ENCODE results near the gene MAL. TPM values are rescaled to one million over a fixed set of nuclear protein-coding genes. Genes with fewer than 3 reads are reported as not detected.

MAL gene
- total and polyA plus RNA-seq, 2 experiments from 2014 or later: 0.24 to 0.31 TPM

DNA sequence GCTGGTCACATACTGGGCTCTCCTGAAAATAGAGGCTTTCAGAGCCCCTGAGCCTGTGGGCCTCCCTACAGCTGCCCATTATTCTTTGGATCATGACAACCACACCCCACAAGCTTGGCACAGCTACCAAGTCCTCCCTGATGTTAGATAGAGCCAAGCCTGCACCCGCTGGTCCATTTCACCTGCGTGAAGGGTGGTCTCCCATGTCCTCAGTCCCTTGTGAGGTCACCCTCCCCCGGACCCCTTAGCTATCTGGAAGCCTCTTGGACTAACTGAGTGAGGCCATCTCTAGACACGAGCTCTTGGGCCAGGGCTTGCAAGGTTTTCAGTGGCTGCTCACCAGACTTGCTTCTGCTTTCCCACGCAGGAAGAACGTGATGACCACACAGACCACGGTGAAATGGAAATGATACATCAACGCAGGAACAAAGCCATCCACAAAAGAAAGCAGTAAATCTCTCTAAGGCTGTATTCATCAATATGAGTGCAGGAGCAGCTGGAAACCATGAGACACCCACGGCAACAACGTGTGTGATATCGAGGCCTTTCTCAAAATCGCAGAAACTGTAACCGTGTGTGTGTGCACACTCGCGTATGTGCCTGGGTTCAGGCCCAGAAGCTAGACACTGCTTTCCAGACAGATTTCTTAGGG, 10.1 kb upstream of the MAL start (continued):
- TF ChIP-seq, protein P1, sequence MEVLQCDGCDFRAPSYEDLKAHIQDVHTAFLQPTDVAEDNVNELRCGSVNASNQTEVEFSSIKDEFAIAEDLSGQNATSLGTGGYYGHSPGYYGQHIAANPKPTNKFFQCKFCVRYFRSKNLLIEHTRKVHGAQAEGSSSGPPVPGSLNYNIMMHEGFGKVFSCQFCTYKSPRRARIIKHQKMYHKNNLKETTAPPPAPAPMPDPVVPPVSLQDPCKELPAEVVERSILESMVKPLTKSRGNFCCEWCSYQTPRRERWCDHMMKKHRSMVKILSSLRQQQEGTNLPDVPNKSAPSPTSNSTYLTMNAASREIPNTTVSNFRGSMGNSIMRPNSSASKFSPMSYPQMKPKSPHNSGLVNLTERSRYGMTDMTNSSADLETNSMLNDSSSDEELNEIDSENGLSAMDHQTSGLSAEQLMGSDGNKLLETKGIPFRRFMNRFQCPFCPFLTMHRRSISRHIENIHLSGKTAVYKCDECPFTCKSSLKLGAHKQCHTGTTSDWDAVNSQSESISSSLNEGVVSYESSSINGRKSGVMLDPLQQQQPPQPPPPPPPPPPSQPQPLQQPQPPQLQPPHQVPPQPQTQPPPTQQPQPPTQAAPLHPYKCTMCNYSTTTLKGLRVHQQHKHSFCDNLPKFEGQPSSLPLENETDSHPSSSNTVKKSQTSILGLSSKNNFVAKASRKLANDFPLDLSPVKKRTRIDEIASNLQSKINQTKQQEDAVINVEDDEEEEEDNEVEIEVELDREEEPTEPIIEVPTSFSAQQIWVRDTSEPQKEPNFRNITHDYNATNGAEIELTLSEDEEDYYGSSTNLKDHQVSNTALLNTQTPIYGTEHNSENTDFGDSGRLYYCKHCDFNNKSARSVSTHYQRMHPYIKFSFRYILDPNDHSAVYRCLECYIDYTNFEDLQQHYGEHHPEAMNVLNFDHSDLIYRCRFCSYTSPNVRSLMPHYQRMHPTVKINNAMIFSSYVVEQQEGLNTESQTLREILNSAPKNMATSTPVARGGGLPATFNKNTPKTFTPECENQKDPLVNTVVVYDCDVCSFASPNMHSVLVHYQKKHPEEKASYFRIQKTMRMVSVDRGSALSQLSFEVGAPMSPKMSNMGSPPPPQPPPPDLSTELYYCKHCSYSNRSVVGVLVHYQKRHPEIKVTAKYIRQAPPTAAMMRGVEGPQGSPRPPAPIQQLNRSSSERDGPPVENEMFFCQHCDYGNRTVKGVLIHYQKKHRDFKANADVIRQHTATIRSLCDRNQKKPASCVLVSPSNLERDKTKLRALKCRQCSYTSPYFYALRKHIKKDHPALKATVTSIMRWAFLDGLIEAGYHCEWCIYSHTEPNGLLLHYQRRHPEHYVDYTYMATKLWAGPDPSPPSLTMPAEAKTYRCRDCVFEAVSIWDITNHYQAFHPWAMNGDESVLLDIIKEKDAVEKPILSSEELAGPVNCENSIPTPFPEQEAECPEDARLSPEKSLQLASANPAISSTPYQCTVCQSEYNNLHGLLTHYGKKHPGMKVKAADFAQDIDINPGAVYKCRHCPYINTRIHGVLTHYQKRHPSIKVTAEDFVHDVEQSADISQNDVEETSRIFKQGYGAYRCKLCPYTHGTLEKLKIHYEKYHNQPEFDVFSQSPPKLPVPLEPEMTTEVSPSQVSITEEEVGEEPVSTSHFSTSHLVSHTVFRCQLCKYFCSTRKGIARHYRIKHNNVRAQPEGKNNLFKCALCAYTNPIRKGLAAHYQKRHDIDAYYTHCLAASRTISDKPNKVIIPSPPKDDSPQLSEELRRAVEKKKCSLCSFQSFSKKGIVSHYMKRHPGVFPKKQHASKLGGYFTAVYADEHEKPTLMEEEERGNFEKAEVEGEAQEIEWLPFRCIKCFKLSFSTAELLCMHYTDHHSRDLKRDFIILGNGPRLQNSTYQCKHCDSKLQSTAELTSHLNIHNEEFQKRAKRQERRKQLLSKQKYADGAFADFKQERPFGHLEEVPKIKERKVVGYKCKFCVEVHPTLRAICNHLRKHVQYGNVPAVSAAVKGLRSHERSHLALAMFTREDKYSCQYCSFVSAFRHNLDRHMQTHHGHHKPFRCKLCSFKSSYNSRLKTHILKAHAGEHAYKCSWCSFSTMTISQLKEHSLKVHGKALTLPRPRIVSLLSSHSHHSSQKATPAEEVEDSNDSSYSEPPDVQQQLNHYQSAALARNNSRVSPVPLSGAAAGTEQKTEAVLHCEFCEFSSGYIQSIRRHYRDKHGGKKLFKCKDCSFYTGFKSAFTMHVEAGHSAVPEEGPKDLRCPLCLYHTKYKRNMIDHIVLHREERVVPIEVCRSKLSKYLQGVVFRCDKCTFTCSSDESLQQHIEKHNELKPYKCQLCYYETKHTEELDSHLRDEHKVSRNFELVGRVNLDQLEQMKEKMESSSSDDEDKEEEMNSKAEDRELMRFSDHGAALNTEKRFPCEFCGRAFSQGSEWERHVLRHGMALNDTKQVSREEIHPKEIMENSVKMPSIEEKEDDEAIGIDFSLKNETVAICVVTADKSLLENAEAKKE (CRISPR knock-in tag; IDR thresholded peaks at IDR 0.05): no peak
- TF ChIP-seq EZH2phosphoT487 (IDR thresholded peaks at IDR 0.05; ENCODE audit: unreplicated experiment) (no peak), ZNF331 (CRISPR knock-in tag; IDR thresholded peaks at IDR 0.05; ENCODE audit: low read depth) (no peak), STAT1 (IDR thresholded peaks at IDR 0.05; ENCODE audit: unreplicated experiment) (no peak), NANOG (IDR thresholded peaks at IDR 0.05; ENCODE audit: borderline replicate concordance) (no peak), POLR2AphosphoS5 (IDR thresholded peaks at IDR 0.05; ENCODE audit: low read depth) (no peak), ZNF114 (CRISPR knock-in tag; IDR thresholded peaks at IDR 0.05) (no peak)
- TF ChIP-seq, protein P2, sequence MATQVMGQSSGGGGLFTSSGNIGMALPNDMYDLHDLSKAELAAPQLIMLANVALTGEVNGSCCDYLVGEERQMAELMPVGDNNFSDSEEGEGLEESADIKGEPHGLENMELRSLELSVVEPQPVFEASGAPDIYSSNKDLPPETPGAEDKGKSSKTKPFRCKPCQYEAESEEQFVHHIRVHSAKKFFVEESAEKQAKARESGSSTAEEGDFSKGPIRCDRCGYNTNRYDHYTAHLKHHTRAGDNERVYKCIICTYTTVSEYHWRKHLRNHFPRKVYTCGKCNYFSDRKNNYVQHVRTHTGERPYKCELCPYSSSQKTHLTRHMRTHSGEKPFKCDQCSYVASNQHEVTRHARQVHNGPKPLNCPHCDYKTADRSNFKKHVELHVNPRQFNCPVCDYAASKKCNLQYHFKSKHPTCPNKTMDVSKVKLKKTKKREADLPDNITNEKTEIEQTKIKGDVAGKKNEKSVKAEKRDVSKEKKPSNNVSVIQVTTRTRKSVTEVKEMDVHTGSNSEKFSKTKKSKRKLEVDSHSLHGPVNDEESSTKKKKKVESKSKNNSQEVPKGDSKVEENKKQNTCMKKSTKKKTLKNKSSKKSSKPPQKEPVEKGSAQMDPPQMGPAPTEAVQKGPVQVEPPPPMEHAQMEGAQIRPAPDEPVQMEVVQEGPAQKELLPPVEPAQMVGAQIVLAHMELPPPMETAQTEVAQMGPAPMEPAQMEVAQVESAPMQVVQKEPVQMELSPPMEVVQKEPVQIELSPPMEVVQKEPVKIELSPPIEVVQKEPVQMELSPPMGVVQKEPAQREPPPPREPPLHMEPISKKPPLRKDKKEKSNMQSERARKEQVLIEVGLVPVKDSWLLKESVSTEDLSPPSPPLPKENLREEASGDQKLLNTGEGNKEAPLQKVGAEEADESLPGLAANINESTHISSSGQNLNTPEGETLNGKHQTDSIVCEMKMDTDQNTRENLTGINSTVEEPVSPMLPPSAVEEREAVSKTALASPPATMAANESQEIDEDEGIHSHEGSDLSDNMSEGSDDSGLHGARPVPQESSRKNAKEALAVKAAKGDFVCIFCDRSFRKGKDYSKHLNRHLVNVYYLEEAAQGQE (IDR thresholded peaks at IDR 0.05; ENCODE audit: unreplicated experiment): no peak
